PC-9 (cell line): ENCODE measurements around the gene POU3F3. TPM values are rescaled to one million over a fixed set of nuclear protein-coding genes. Genes with fewer than 3 reads are reported as not detected.

Experiments used
- BruUV-seq: library from RNA; stranded (reverse); fragments of 400-500 nt; replicated peaks from 2 replicates; lab custom pipeline; 2021; lab: Mats Ljungman, UMichigan
- CTCF ChIA-PET: fragments of 300-600 bp; sonication (Branson Sonifier 250); formaldehyde crosslinking; loops from one replicate; lab custom pipeline; 2022; ENCODE audit warnings: antibody characterized with exemption; lab: Charles Lee
- POLR2A ChIA-PET: fragments of 300-600 bp; sonication (Branson Sonifier 250); formaldehyde crosslinking; loops from one replicate; lab custom pipeline; 2022; ENCODE audit warnings: antibody characterized with exemption; ENCODE audit not compliant: unreplicated experiment; lab: Charles Lee
- DNase-seq, 2 experiments: peaks; one replicate each; pipeline versions ENCODE4 v3.0.0 to v3.0.0-alpha.2; 2015 to 2022; ENCODE audit warnings: mixed read lengths in 1 of 2
- H2AFZ ChIP-seq: fragments of 200-600 bp; sonication (generic); 2 replicates; pipeline ENCODE4 v1.8.1; 2017; ENCODE audit warnings: antibody characterized with exemption
- H3F3A ChIP-seq: fragments of 200-600 bp; sonication (generic); 2 replicates; pipeline ENCODE4 v1.8.1; 2017; ENCODE audit warnings: antibody characterized with exemption, mild to moderate bottlenecking, low read depth; ENCODE audit not compliant: insufficient read depth
- H3K27ac ChIP-seq: fragments of 200-600 bp; sonication (generic); 2 replicates; pipeline ENCODE4 v1.6.1; 2016; ENCODE audit warnings: mixed run types
- H3K27me3 ChIP-seq: fragments of 200-600 bp; sonication (generic); 2 replicates; pipeline ENCODE4 v1.6.1; 2016; ENCODE audit warnings: low read depth, mixed run types; ENCODE audit not compliant: insufficient read depth
- H3K36me3 ChIP-seq: fragments of 200-600 bp; sonication (generic); 2 replicates; pipeline ENCODE4 v1.6.1; 2016; ENCODE audit warnings: low read depth, mixed run types
- H3K4me1 ChIP-seq: fragments of 200-600 bp; sonication (generic); replicated peaks from 2 replicates; pipeline ENCODE4 v1.6.1; 2016; ENCODE audit warnings: mixed run types; ENCODE audit not compliant: insufficient read depth
- H3K4me2 ChIP-seq: fragments of 200-600 bp; sonication (generic); 2 replicates; pipeline ENCODE4 v1.6.1; 2017; ENCODE audit warnings: mixed run types
- H3K4me3 ChIP-seq: fragments of 200-600 bp; sonication (generic); 2 replicates; pipeline ENCODE4 v1.6.1; 2016; ENCODE audit warnings: mixed run types
- H3K79me2 ChIP-seq: fragments of 200-600 bp; sonication (generic); 2 replicates; pipeline ENCODE4 v1.6.1; 2017; ENCODE audit warnings: low read depth, mixed run types
- H3K9me2 ChIP-seq: fragments of 200-600 bp; sonication (generic); 2 replicates; pipeline ENCODE4 v1.8.1; 2017; ENCODE audit warnings: mild to moderate bottlenecking; ENCODE audit not compliant: insufficient read depth
- H3K9me3 ChIP-seq: fragments of 200-600 bp; sonication (generic); 2 replicates; pipeline ENCODE4 v1.8.1; 2016; ENCODE audit warnings: low read depth; ENCODE audit not compliant: insufficient read depth
- H4K20me1 ChIP-seq: fragments of 200-600 bp; sonication (generic); 2 replicates; pipeline ENCODE4 v1.8.1; 2017; ENCODE audit not compliant: insufficient read depth
- EZH2 ChIP-seq: fragments of 200-600 bp; sonication (generic); IDR thresholded peaks from 2 replicates; pipeline ENCODE4 v1.8.0; 2017; ENCODE audit warnings: antibody characterized with exemption, low read depth
- intact Hi-C: fragments of 100-400 bp; cut with micrococcal nuclease; formaldehyde crosslinking; loops from one replicate; pipeline ENCODE4 v1.10.0; 2022; ENCODE audit not compliant: unreplicated experiment
- total RNA-seq: library from RNA; stranded (reverse); gene quantifications from 2 replicates; pipeline ENCODE4 v1.2.3, GENCODE V29; 2021
- TF ChIP-seq, protein P1 (sequence below): fragments of 200-600 bp; sonication (generic); conservative IDR thresholded peaks from 2 replicates; pipeline ENCODE4 v1.6.1; 2017; ENCODE audit warnings: mixed run types, antibody characterized with exemption, mild to moderate bottlenecking, moderate library complexity

Gene POU3F3
- total RNA-seq, 1 experiment from 2014 or later, result not detected

DNA sequence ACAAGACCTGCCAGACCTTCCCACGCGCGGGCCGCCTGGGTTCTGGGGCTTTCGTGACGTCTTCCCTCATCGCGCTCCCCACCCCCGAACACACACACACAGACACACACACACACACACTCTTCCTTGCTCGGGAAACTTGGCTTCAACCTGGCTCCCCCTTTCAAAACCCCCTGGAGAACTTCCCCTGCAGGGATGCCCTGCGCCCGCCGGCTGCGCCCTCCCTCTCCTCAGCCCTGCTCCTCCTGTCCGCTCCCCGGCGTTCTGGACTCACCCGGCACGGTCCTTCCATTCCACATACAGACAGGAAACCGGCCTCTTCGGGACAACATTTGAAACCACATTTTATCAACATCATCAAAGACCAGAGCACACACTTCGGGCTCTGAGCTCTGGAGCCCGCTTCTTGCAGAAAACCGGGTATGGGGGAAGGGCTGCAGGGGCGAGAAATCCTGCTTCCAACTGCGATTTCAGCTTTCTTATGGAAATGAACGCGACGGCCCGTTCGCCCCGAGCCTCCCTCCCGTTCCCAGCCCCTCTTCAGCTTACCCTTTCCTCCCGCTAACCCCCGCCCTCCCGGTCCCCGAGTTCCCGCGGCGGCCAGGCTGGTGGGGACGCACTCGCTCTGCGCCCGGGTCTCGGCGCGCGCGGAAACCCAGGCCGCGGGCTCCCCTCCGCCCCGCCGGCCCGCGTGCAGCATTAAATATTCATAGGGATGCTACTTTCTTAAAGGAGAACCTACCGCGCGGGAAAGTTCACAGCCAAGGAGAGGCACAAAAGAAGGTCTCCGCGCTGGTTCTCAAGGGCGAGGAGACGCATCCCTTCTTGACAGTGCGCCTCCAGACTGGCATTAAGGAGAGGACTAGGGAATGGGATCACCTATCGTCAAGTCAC lies 18.3 kb downstream of the POU3F3 start:
- ChIA-PET POLR2A (no interaction called here), CTCF (no interaction called here)
- H3K79me2 ChIP-seq, result no peaks in the 10 kb centered on the region
- no peaks in the 10 kb centered on the region for H3K9me2 ChIP-seq
- H3K4me3 ChIP-seq, result no peak overlapping the region
- peaks cover 68% of the 10 kb centered on the region for H3K27me3 ChIP-seq
- H3K27ac ChIP-seq, result no peak overlapping the region
- no peak overlapping the region for H2AFZ ChIP-seq
- intact Hi-C loops, result no loop called here
- H3K9me3 ChIP-seq, result no peaks in the 10 kb centered on the region
- H3K4me1 ChIP-seq, result no peaks in the 10 kb centered on the region
- no peak for TF ChIP-seq EZH2
- TF ChIP-seq, protein P1, sequence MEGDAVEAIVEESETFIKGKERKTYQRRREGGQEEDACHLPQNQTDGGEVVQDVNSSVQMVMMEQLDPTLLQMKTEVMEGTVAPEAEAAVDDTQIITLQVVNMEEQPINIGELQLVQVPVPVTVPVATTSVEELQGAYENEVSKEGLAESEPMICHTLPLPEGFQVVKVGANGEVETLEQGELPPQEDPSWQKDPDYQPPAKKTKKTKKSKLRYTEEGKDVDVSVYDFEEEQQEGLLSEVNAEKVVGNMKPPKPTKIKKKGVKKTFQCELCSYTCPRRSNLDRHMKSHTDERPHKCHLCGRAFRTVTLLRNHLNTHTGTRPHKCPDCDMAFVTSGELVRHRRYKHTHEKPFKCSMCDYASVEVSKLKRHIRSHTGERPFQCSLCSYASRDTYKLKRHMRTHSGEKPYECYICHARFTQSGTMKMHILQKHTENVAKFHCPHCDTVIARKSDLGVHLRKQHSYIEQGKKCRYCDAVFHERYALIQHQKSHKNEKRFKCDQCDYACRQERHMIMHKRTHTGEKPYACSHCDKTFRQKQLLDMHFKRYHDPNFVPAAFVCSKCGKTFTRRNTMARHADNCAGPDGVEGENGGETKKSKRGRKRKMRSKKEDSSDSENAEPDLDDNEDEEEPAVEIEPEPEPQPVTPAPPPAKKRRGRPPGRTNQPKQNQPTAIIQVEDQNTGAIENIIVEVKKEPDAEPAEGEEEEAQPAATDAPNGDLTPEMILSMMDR, result no peak
- DNase-seq, result no peak
- H3K4me2 ChIP-seq, result no peak overlapping the region
- H3F3A ChIP-seq, result no peaks in the 10 kb centered on the region
- no peaks in the 10 kb centered on the region for H4K20me1 ChIP-seq
- H3K36me3 ChIP-seq, result no peaks in the 10 kb centered on the region
- no TSS peak for BruUV-seq

DNA sequence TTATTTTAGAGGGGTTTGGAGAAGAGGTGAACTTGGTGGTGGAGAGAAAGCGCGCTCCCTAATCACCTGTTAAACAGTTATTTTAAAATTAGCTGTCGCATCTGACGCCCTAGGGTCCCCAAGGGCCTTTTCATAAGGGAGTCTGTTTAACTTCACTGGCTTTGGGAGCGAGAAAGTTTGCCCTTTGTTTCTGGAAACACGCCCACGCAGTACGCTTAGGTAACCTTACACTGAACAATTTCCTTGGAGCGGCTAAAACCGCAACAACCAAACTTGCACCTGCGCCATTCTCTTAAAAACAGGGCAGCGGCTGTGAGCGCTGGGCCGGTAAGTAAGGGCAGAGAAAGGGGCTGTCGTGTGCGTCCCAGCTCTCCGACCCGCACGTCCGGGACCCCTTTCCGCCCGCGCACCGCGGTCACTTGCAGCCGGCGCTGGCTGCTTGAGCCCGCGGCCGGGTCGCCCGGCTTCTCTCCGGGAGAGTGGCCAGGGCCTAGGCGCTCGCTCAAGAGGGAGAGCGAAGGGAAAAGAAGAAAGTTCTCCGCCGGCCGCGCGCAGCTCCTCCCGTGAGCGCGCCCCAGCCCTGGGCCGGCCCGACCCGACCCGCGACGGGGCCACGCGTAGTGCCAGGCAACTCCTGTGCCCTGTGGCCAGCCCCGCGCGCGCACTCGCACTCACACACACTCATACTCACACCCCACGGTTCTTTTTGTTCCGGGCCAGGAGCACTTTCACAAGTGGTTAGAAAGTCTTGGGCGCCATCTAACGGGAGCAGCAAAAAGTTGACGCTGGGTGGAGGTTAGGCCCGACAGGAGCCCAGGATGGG lies 19.2 kb downstream of the POU3F3 start:
- Histone ChIP-seq H3F3A (no peaks in the 10 kb centered on the region), H3K27me3 (peaks cover 68% of the 10 kb centered on the region), H3K4me2 (no peak overlapping the region), H4K20me1 (no peaks in the 10 kb centered on the region), H3K4me1 (no peaks in the 10 kb centered on the region), H3K9me3 (no peaks in the 10 kb centered on the region), H3K27ac (no peak overlapping the region), H2AFZ (no peak overlapping the region), H3K79me2 (no peaks in the 10 kb centered on the region), H3K9me2 (no peaks in the 10 kb centered on the region), H3K36me3 (no peaks in the 10 kb centered on the region), H3K4me3 (no peak overlapping the region)
- intact Hi-C loops, result no loop called here
- TF ChIP-seq, protein P1, result no peak; the same call in 1 of the 2 replicates
- no peak for TF ChIP-seq EZH2
- ChIA-PET CTCF (no interaction called here), POLR2A (no interaction called here)
- peak in 1 of 2 experiments; percentile 29 for DNase-seq
- no TSS peak for BruUV-seq

GRCh38 chr2:104873689-104874054 lies 19.8 kb downstream of the POU3F3 start:
- Histone ChIP-seq H2AFZ (no peak overlapping the region), H3K4me2 (no peak overlapping the region), H3K27me3 (peaks cover 68% of the 10 kb centered on the region), H3K27ac (no peak overlapping the region), H3K36me3 (no peaks in the 10 kb centered on the region), H3K4me3 (no peak overlapping the region), H3K4me1 (no peaks in the 10 kb centered on the region), H4K20me1 (no peaks in the 10 kb centered on the region), H3K9me2 (no peaks in the 10 kb centered on the region), H3K9me3 (no peaks in the 10 kb centered on the region), H3K79me2 (no peaks in the 10 kb centered on the region), H3F3A (no peaks in the 10 kb centered on the region)
- no TSS peak for BruUV-seq
- DNase-seq, result no peak
- ChIA-PET CTCF (no interaction called here), POLR2A (no interaction called here)
- TF ChIP-seq, protein P1, result no peak
- no peak for TF ChIP-seq EZH2
- intact Hi-C loops, result no loop called here
